H9 (cell line): ENCODE results near the gene SRGAP2C. TPM values are rescaled to one million over a fixed set of nuclear protein-coding genes. Genes with fewer than 3 reads are reported as not detected.

ENCODE experiments used
- DNase-seq: peaks from one replicate; pipeline ENCODE4 v3.0.0-alpha.2; 2017
- H2AFZ ChIP-seq: one replicate; pipeline ENCODE4 v1.6.1; 2013; ENCODE audit warnings: mild to moderate bottlenecking, low read length, control low read depth, moderate library complexity
- H2AK5ac ChIP-seq: 2 replicates; pipeline ENCODE4 v1.6.1; 2013; ENCODE audit warnings: low read length, control low read depth, mixed read lengths; ENCODE audit not compliant: insufficient read length
- H2BK120ac ChIP-seq: one replicate; pipeline ENCODE4 v1.6.1; 2013; ENCODE audit warnings: low read depth, mild to moderate bottlenecking, low read length, control low read depth, inconsistent platforms; ENCODE audit not compliant: poor library complexity, severe bottlenecking
- H2BK12ac ChIP-seq: 2 replicates; pipeline ENCODE4 v1.6.1; 2013; ENCODE audit warnings: low read length, control low read depth, mixed read lengths, low read depth; ENCODE audit not compliant: insufficient read length
- H2BK15ac ChIP-seq: 2 replicates; pipeline ENCODE4 v1.6.1; 2013; ENCODE audit warnings: low read depth, low read length, control low read depth
- H2BK20ac ChIP-seq: one replicate; pipeline ENCODE4 v1.6.1; 2013; ENCODE audit warnings: low read depth, mild to moderate bottlenecking, low read length, control low read depth, inconsistent platforms; ENCODE audit not compliant: poor library complexity, severe bottlenecking
- H2BK5ac ChIP-seq: 2 replicates; pipeline ENCODE4 v1.6.1; 2013; ENCODE audit warnings: low read length, control low read depth, mixed read lengths; ENCODE audit not compliant: insufficient read length
- H3K14ac ChIP-seq: 2 replicates; pipeline ENCODE4 v1.6.1; 2013; ENCODE audit warnings: low read length, control low read depth; ENCODE audit not compliant: insufficient read depth
- H3K18ac ChIP-seq: 2 replicates; pipeline ENCODE4 v1.6.1; 2013; ENCODE audit warnings: low read depth, mild to moderate bottlenecking, mixed read lengths, low read length, control low read depth; ENCODE audit not compliant: insufficient read length
- H3K23ac ChIP-seq: 2 replicates; pipeline ENCODE4 v1.6.1; 2013; ENCODE audit warnings: low read length, control low read depth, mixed read lengths, low read depth; ENCODE audit not compliant: insufficient read length
- H3K23me2 ChIP-seq: 2 replicates; pipeline ENCODE4 v1.6.1; 2013; ENCODE audit warnings: low read depth, mild to moderate bottlenecking, mixed read lengths, low read length, control low read depth; ENCODE audit not compliant: insufficient read length, poor library complexity, severe bottlenecking
- H3K27ac ChIP-seq: 2 replicates; pipeline ENCODE4 v1.5.1; 2013; ENCODE audit warnings: low read length, control low read depth, mixed read lengths, low read depth; ENCODE audit not compliant: insufficient read length
- H3K27me3 ChIP-seq: 2 replicates; pipeline ENCODE4 v1.6.1; 2013; ENCODE audit warnings: low read length, control low read depth, inconsistent platforms; ENCODE audit not compliant: insufficient read depth
- H3K4ac ChIP-seq: 2 replicates; pipeline ENCODE4 v1.6.1; 2013; ENCODE audit warnings: low read depth, mild to moderate bottlenecking, control low read depth, inconsistent platforms, low read length, moderate library complexity
- H3K4me1 ChIP-seq: 2 replicates; pipeline ENCODE4 v1.6.1; 2013; ENCODE audit warnings: low read length, control low read depth, inconsistent platforms; ENCODE audit not compliant: insufficient read depth
- H3K4me2 ChIP-seq: 2 replicates; pipeline ENCODE4 v1.6.1; 2013; ENCODE audit warnings: low read length, control low read depth, mixed read lengths; ENCODE audit not compliant: insufficient read length, insufficient read depth
- H3K56ac ChIP-seq: 2 replicates; pipeline ENCODE4 v1.6.1; 2013; ENCODE audit warnings: low read depth, mild to moderate bottlenecking, mixed read lengths, low read length, control low read depth; ENCODE audit not compliant: insufficient read length
- H3K79me1 ChIP-seq: 2 replicates; pipeline ENCODE4 v1.6.1; 2013; ENCODE audit warnings: low read depth, mild to moderate bottlenecking, moderate library complexity, low read length, control low read depth, inconsistent platforms; ENCODE audit not compliant: insufficient read depth, poor library complexity, severe bottlenecking
- H3K79me2 ChIP-seq: 2 replicates; pipeline ENCODE4 v1.6.1; 2013; ENCODE audit warnings: low read length, control low read depth, inconsistent platforms; ENCODE audit not compliant: insufficient read depth
- H3K9ac ChIP-seq: 2 replicates; pipeline ENCODE4 v1.6.1; 2013; ENCODE audit warnings: low read length, control low read depth, mixed read lengths; ENCODE audit not compliant: insufficient read length; ENCODE audit errors: extremely low read depth
- H3K9me3 ChIP-seq: one replicate; pipeline ENCODE4 v1.6.1; 2013; ENCODE audit warnings: low read depth, low read length, inconsistent platforms; ENCODE audit not compliant: control insufficient read depth
- H3T11ph ChIP-seq: one replicate; pipeline ENCODE4 v1.6.1; 2013; ENCODE audit warnings: mild to moderate bottlenecking, low read length, control low read depth, inconsistent platforms
- H4K20me1 ChIP-seq: one replicate; pipeline ENCODE4 v1.6.1; 2013; ENCODE audit not compliant: control insufficient read depth, insufficient read length, insufficient read depth
- H4K5ac ChIP-seq: 2 replicates; pipeline ENCODE4 v1.6.1; 2013; ENCODE audit warnings: low read depth, mild to moderate bottlenecking, mixed read lengths, low read length, control low read depth; ENCODE audit not compliant: insufficient read length
- H4K8ac ChIP-seq: replicated peaks from 2 replicates; pipeline ENCODE4 v1.6.1; 2013; ENCODE audit warnings: low read length, control low read depth, mixed read lengths, low read depth; ENCODE audit not compliant: insufficient read length
- H4K91ac ChIP-seq: 2 replicates; pipeline ENCODE4 v1.6.1; 2013; ENCODE audit warnings: low read depth, mild to moderate bottlenecking, moderate library complexity, mixed read lengths, low read length, control low read depth; ENCODE audit not compliant: insufficient read length
- H3K27ac Mint-ChIP-seq, 3 experiments: 2 replicates in 2 of 3; 3 replicates in 1 of 3; pipeline ENCODE4 v1.8.0; 2020 to 2021; ENCODE audit warnings: mixed read lengths in 3 of 3, mild to moderate bottlenecking in 1 of 3, moderate library complexity in 1 of 3
- H3K27me3 Mint-ChIP-seq: 2 replicates; pipeline ENCODE4 v1.8.0; 2021; ENCODE audit warnings: low read depth, mild to moderate bottlenecking, moderate library complexity, mixed read lengths
- H3K36me3 Mint-ChIP-seq, 3 experiments: 2 replicates in 2 of 3; 3 replicates in 1 of 3; pipeline ENCODE4 v1.8.0; 2020 to 2021; ENCODE audit warnings: low read depth in 3 of 3, mixed read lengths in 3 of 3; ENCODE audit not compliant: insufficient read depth in 1 of 3
- H3K4me1 Mint-ChIP-seq, 2 experiments: 2 replicates each; pipeline ENCODE4 v1.8.0; 2020; ENCODE audit warnings: mixed read lengths in 2 of 2
- H3K4me3 Mint-ChIP-seq, 2 experiments: 2 replicates in 1 of 2; 3 replicates in 1 of 2; pipeline ENCODE4 v1.8.0; 2020 to 2021; ENCODE audit warnings: mild to moderate bottlenecking in 2 of 2, mixed read lengths in 2 of 2, moderate library complexity in 1 of 2
- H3K9me3 Mint-ChIP-seq, 2 experiments: 2 replicates in 1 of 2; 3 replicates in 1 of 2; pipeline ENCODE4 v1.8.0; 2020; ENCODE audit warnings: mild to moderate bottlenecking in 2 of 2, mixed read lengths in 2 of 2, moderate library complexity in 1 of 2
- whole genome bisulfite sequencing: extraction: QIAGEN DNeasy Blood & Tissue Kit; methylation state at CpG from one replicate; pipeline ENCODE4 v1.1.7; 2013; ENCODE audit warnings: missing lambda C conversion rate, low lambda C conversion rate, mixed read lengths; ENCODE audit not compliant: insufficient read length; ENCODE audit errors: extremely low coverage; 5-methylcytosine and 5-hydroxymethylcytosine counted together
- total RNA-seq: library from RNA; stranded (reverse); gene quantifications from 2 replicates; pipeline ENCODE4 v1.2.1, GENCODE V29; 2021
- TF ChIP-seq, protein P1 (sequence below): fragments of 200-600 bp; sonication (generic); conservative IDR thresholded peaks from 3 replicates; pipeline ENCODE4 v1.8.0; 2021; ENCODE audit warnings: antibody characterized with exemption, mild to moderate bottlenecking

The SRGAP2C gene
- total RNA-seq, 1 experiment from 2014 or later = 16.5 TPM

DNA sequence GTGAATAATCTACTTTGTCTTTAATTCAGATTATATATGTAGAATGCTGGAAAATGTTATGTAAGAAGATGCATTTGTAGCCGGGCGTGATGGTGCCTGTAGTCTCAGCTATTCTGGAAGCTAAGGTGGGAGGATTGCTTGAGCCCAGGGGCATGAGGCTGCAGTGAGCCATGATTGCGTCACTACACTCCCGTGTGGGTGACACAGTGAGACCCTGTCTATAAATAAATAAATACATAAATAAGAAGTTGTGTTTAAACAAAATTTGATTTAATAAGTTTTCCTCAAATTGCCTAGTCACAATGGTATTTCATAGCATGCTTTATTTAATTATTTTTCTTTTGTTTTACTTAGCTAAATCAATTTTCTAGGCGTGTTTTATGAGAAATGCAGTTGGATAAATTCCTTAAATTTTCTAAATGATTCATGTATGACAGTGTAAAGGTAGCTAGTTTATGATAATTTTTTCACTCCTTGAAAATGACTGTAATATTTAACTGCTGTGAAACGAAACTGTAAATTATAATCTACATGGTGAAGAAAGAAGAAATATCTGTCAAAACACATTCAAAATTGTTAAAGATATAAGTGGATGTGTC is 232.6 kb downstream of the SRGAP2C start:
- Mint-ChIP-seq H3K36me3 (no peaks in the 10 kb centered on the region), H3K9me3 (no peaks in the 10 kb centered on the region; a peak in 1 of 5 replicates), H3K4me1 (peaks cover 15 to 26% of the 10 kb centered on the region in 2 experiments), H3K27ac (no peak overlapping the region), H3K4me3 (no peak overlapping the region), H3K27me3 (no peaks in the 10 kb centered on the region; the same call in 1 of the 2 replicates)
- Histone ChIP-seq H4K91ac (no peak overlapping the region), H2AFZ (no peak overlapping the region), H3K14ac (no peak overlapping the region), H3K9me3 (no peaks in the 10 kb centered on the region), H4K20me1 (no peaks in the 10 kb centered on the region), H3K27ac (no peak overlapping the region), H2BK15ac (no peak overlapping the region), H3K79me1 (no peaks in the 10 kb centered on the region), H3K4ac (no peak overlapping the region), H3K27me3 (no peaks in the 10 kb centered on the region), H3K4me2 (no peak overlapping the region), H3K23me2 (no peaks in the 10 kb centered on the region), H2BK5ac (no peak overlapping the region), H2BK12ac (no peak overlapping the region), H4K5ac (no peak overlapping the region), H4K8ac (no peak overlapping the region), H2BK20ac (no peak overlapping the region), H3K56ac (no peak overlapping the region), H3K4me1 (no peaks in the 10 kb centered on the region; the same call in 1 of the 2 replicates), H3K18ac (no peak overlapping the region), H3K9ac (no peak overlapping the region), H3T11ph (no peak overlapping the region), H2AK5ac (no peak overlapping the region), H3K79me2 (no peaks in the 10 kb centered on the region), H3K23ac (no peak overlapping the region), H2BK120ac (no peak overlapping the region)
- no CpG with 5 or more reads among the region's 6 CpGs for WGBS
- no peak for DNase-seq
- TF ChIP-seq, protein P1, sequence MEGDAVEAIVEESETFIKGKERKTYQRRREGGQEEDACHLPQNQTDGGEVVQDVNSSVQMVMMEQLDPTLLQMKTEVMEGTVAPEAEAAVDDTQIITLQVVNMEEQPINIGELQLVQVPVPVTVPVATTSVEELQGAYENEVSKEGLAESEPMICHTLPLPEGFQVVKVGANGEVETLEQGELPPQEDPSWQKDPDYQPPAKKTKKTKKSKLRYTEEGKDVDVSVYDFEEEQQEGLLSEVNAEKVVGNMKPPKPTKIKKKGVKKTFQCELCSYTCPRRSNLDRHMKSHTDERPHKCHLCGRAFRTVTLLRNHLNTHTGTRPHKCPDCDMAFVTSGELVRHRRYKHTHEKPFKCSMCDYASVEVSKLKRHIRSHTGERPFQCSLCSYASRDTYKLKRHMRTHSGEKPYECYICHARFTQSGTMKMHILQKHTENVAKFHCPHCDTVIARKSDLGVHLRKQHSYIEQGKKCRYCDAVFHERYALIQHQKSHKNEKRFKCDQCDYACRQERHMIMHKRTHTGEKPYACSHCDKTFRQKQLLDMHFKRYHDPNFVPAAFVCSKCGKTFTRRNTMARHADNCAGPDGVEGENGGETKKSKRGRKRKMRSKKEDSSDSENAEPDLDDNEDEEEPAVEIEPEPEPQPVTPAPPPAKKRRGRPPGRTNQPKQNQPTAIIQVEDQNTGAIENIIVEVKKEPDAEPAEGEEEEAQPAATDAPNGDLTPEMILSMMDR = no peak
